HCEC 1CT (cell line): ENCODE measurements around the gene LRP8.
A peak's percentile ranks its signal among the peaks of the same experiment; 100 is the strongest.
"Not testable (repeated sequence)": the region's sequence is repeated elsewhere in the genome, so short reads cannot be mapped to it uniquely, and the experiment has no call there.

Source experiments
- DNase-seq: peaks from one replicate; pipeline ENCODE4 v3.0.0-alpha.2; 2017

LRP8 gene

DNA sequence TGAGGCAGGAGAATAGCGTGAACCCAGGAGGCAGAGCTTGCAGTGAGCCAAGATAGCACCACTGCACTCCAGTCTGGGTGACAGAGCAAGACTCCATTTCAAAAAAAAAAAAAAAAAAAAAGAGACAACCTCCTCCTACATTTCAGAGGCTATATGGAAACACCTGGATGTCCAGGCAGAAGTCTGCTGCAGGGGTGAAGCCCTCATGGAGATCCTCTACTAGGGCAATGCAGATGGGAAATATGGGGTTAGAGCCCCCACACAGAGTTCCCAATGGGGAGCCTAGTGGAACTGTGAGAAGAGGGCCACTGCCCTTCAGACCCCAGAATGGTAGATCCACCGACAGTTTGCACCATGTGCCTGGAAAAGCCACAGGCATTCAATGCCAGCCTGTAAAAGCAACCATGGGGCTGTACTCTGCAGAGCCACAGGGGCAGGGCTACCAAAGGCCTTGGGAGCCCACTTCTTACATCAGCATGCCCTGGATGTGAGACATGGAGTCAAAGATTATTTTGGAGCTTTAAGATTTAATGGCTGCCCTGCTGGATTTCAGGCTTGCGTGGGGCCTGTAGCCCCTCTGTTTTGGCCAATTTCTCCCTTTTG, 121.7 kb downstream of the LRP8 start:
- DNase-seq = not testable (repeated sequence)

GRCh38 chr1:53205496-53205895, 122.4 kb downstream of the LRP8 start:
- DNase-seq = not testable (repeated sequence)

DNA sequence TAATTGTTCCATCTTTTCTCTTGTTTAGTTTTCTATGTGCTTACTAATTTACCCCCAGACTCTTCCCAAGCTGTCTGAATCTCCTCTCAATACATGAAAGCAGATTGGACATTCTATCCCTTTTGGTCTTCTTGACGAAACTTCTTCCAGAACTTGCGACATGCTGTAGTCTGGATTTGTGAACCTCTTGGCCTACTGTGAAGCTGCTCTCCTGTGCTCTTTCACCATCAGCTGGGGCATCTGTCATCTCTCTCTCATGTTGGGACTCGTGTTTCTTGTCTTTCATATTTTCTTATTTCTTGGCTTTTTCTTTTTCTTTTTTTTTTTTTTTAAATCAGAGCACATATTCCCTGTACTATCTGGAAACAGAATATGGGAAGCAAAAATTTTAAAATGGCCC, 124.4 kb downstream of the LRP8 start:
- DNase-seq = no peak

DNA sequence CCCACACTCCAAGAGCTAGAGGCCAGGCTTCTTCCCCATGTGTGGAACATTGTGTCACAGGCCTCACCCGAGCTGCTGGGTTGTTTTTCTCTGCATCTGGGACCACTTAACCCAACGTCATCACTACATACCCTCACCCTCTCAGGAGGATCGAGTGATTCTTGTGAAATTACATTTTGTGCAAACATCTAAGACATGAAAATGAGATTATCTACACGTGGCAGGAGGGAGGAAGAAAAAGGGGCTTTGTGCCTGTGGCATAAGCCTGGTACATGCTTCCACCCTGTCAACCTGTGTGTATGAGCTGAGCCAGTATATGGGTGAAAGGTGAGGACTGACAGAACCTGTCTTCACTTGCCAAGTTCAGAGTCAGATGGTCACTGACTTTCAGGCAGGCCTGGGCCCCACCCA, 129.6 kb downstream of the LRP8 start:
- DNase-seq = no peak

DNA sequence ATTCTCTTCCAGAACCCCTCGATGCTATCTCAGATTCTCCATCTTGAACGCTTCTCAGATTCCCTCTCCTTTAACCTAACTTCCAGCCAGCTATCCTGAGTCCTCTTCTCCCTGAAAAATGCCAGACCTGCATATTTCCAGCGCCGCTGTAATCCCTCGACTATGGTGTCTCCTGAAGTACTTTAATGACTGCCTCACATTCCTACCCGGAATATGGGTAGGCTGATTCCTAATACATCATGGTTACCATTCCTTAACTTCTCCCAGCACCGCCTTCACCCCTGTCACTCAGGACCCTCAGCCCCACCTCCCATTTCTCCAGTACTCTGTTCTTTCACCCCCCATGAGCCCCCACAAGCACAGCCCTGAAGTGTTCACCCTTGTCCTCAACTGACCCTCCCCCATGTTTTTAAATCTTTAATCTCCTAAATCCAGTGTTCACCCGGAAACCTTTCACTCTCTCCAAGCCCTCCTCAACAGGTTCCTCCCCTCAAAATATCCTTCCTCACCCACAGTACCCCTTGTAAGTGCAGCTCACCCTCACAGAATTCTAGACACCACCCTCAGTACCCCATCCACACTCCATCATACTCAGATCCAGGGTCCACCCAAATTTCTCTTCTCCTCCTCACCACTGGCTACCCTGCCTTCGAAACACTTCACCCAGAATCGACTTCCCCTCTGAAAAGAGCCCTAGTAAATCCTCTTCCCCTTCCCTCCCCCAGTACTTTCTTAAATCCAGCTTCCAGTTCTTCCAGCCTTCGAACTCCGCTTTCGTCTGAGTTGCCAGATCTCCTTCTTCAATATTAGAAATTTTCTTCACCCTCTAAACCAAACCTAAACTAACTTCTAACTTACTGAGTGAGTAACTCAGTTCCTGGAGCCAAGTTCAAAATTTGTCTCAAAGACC, 130.3 kb downstream of the LRP8 start:
- no peak for DNase-seq

DNA sequence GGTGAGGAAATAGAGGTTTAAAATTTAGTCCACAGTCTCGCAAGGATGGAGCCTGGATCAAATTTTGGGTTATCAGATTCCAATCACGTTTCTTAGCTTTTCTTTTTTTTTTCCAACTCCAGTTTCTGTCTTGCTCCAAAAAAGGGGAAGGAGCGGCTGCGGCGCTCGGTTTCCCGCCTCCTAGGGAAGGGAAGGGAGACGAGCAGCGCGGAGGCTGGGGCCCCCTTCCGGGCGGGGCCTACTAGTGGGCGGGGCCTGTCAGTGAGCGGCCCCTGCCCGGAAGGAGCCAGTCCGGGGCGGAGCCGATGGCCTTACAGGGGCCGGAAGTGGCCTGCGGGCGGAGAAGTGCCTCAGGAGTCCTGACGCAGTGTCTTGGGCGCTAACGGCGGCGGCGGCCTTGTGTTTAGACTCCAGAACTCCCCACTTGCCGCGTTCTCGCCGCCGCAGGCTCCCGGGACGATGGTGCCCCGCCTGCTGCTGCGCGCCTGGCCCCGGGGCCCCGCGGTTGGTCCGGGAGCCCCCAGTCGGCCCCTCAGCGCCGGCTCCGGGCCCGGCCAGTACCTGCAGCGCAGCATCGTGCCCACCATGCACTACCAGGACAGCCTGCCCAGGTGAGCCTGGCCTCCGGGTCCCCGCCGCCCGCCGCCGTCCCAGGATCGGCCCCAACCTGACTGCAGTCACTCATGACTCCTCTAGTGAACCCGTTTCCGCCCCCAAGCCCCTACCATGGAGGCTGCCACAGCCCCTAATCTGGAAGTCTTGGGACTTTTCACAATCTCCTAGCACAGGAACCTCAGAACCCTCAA, 131.2 kb downstream of the LRP8 start, which contains the start of gene CPT2:
TSS of gene CPT2 (plus strand) at position 340 of the 806 bp plus-strand sequence. CDS start at position 460, 120 bp downstream.
- DNase-seq = peak; percentile 93

DNA sequence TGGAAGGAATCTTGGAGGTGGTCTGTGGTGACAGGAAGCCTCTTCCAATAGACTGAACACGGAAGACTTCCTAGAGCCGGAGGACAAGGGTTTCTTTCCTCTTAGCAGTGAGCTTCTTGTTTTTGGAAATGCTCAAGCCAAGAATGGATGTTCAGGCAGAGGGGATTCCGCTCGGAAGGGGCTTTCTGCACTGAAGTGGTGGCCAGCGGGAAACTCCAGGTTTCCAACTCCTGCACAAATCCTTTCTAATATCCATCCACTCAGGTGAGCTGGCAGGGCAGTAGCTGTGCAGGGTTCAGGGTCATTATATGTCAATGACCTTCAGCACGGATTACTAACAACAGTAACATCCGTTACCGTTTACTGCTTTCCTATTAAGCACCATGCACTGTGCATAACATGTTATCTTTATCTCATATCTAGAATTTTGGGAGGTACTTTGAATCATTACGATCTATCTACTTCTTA, 131.8 kb downstream of the LRP8 start:
- peak; percentile 8 for DNase-seq

DNA sequence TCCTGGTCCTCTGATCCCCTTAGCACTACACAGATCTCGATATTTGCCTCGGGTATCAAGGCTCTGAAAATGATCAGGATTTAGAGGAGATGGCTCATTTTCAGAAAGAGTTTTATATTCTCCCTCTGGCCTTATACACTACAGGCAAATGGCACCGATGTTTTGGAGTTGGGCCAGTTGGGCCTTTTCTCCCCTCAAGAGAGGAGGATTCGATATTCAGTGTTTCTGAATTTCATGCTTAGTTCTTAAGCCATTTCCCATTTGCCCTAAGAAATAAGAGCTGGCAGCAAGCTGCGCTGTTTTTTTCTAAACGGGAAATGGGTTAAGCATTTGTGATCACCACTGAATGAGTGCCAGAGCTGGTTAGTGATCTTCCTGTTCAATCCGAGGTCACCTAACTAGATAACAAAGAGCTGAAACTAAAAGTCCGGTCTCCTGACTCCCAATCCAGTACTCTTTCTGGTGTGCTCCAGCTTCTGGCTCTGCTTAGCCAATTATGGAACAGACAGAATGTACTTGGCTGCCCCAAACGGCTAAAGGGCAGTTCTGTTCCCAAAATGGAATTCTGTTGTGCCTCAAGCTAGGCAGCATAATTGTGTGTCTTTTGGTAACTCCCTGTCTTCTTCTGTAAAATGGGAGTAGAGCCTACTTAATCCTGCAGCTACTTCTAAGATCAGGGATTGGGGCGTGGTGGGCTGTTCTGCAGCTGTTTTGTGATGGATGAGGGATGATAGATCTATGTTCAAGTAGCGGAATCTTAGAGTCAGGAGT, 132.4 kb downstream of the LRP8 start:
- no peak for DNase-seq
